GM18870 (cell line): ENCODE measurements around the gene LTB.
"Not testable (repeated sequence)": the region's sequence is repeated elsewhere in the genome, so short reads cannot be mapped to it uniquely, and the experiment has no call there.

Experiments
- ATAC-seq: cut with Tn5 transposase; IDR thresholded peaks from one replicate; pipeline ENCODE4 v1.9.1; 2021; ENCODE audit warnings: moderate library complexity; ENCODE audit not compliant: unreplicated experiment

LTB gene

GRCh38 chr6:31556307-31556706 lies 25.9 kb downstream of the LTB start:
- no peak for ATAC-seq

GRCh38 chr6:31551371-31551770 lies 30.9 kb downstream of the LTB start:
- ATAC-seq: not testable (repeated sequence)

GRCh38 chr6:31548544-31548873 lies 33.7 kb downstream of the LTB start:
- ATAC-seq: no peak

DNA sequence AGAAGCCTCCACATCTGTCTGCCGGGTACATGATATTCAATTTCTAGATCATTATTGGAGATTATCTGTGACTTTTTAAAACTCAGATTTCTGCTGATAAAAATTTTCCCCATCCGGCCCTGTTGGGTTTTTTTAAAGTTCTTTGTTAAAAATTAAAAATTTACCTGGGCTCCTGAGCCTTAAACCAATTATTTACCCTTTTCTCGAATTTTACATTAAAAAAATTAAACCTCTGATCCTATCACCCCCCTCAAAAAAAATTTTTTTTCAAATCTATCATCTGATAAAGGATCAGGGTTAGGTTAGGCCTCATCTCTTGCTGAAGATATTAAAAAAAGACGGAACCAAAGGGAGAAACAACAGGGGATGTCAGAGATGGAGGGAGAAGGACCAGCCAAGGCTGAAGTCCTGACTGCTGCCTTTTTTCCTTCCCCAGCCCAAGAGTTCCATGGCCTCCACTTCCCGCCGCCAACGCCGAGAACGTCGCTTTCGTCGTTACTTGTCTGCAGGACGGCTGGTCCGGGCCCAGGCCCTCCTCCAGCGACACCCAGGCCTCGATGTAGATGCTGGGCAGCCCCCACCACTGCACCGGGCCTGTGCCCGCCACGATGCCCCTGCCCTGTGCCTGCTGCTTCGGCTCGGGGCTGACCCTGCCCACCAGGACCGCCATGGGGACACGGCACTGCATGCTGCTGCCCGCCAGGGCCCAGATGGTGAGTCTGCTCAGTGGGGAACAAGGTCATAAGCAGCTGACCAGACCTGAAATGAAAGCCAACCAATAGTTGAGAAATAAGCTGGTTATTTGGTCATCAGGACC lies 34.3 kb downstream of the LTB start:
- no peak for ATAC-seq

DNA sequence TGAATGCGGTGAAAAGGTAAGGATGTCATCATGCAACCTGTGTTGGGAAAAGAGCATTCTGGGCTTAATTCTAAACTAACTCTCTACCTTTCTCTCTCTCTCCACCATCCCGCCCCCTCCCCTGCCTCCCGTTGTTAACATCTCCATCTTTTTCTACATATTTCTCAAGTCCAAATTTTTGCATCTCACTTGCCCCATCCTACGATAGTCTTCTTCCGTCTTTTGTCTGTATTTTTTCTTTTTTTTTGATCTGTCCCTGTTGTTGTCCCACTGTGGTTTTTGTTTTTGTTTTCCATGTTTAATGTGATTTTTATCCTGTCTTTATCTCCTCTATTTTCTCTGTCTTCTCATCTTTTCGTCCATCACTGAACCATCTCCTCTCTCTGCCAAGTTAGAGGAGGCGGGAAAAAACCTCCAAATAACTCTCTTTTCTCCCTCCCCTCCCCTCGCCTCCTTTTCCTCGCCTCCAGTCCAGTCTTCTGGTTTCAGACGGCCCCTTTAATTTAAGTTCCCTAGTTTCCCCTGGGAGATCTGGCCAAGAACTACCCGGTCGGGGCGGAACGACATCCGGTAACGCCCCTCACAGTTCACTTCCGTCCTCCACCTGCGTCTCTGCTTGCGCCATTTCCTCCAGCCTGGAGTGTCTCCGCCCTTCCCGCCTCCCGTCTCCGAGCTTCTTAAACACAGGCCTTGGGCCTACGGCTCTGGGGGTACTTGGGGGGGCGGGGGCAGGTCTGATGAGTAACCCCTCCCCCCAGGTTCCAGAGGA lies 35.1 kb downstream of the LTB start, which contains the start of gene NFKBIL1:
Gene NFKBIL1 (plus strand): TSS at position 651 of the 769 bp plus-strand sequence. CDS start 87 bp downstream, at position 738.
- ATAC-seq: no peak

- peak; percentile 42 for ATAC-seq
Observed at GRCh38 chr6:31546339-31546957, 35.8 kb downstream of the LTB start, which contains the start of gene ATP6V1G2. TSS of gene ATP6V1G2 (minus strand) at chr6:31546608. CDS start at chr6:31546559, 49 bp downstream.

- no peak for ATAC-seq
Observed at GRCh38 chr6:31545291-31545690, 36.9 kb downstream of the LTB start.

- no peak for ATAC-seq
Observed at GRCh38 chr6:31544676-31545075, 37.5 kb downstream of the LTB start.

- no peak for ATAC-seq
Observed at GRCh38 chr6:31543639-31544038, 38.6 kb downstream of the LTB start.

- ATAC-seq: peak; percentile 50
Observed at GRCh38 chr6:31541658-31542521, 40.3 kb downstream of the LTB start, which contains the start of gene DDX39B. TSS of gene DDX39B (minus strand) at chr6:31542003. CDS start at chr6:31540532, 1,471 bp downstream.

GRCh38 chr6:31541059-31541657 lies 41.1 kb downstream of the LTB start:
- ATAC-seq: no peak

DNA sequence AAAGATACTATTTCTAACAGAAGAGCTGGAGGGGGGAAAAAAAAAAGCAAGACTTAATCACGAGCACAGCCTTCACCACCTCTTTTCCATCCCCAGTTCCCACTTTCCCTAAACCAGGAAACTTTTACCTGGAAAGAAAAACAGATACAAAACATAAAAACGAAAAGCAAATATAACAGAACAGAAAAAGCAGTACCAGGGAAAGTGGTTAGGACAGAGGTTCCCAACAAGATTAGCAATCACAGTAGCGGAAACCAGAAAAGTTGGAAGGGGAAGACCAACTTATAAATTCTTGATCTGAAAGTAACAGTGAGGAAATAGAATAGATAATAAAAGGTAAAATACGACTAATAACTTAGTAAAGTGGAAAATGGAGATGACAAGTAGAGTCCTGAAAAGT lies 41.6 kb downstream of the LTB start:
- ATAC-seq: no peak

- ATAC-seq: no peak
Observed at GRCh38 chr6:31538805-31539400, 43.3 kb downstream of the LTB start.

DNA sequence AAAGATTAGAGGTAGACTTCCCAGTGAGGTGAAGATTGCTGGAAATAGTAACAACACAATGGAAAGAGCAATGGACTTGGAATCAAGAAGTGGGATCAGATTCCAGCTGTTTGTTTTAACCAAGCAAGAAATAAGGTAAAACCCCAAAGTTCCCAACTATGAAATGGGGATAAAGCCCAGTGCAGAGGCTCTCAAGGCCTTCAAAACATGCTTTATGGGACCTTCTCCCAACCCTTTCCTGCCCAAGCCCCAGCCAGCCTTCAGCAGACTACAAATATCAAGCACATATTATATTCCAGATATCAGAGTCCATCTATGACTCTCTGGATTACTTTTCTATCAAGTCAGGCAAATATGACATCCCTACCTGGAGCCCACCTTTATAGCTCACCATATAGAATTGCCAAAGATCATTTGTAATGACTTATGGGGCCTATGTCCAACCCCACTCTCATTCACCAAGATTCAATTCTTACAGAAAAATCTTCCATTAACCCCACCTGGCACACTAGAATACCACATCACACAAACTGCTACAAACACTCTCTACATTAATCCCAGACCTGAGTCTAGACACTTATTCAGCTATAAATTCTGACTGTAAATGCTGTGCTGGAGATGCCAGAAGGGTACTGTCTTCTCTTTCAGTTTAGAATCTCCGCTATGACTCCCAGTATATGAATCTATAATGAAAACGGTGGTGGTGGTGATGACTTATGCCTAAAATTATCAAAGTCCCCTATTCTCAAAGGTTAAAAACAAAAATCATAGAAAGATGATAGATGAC lies 46.5 kb downstream of the LTB start:
- no peak for ATAC-seq

- no peak for ATAC-seq
Observed at GRCh38 chr6:31534521-31535040, 47.6 kb downstream of the LTB start.

DNA sequence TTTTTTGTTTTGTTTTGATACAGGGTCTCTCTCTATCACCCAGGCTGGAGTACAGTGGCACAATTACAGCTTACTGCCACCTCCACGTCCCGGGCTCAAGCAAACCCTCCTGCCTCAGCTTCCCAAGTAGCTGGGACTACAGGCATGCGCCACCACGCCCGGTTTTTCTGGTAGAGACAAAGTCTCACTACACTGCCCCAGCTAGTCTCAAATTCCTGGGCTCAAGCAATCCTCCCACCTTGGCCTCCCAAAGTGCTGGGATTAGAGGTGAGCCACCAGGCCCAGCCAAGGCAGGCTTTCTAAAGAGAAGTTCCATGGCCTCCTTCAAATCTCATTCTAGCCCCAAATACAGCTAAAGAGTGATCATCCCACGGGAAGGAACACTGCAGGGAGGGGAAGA lies 48.2 kb downstream of the LTB start:
- ATAC-seq: no peak

DNA sequence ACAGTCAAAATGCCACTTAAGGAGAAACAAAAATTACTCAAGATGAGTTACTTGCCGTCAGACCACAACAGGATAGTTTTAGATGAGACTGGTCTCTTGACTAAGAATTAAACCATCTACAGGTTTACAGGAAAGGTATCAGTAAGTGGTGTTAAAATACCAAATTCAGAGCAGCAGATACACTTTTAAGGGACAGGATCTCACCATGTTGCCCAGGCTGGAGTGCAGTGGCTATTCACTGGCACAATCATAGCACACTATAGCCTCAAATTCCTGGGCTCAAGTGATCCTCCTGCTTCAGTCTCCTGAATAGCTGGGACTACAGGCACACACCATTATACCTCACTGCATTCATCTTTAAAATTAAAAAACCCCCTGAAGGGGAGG lies 48.8 kb downstream of the LTB start:
- ATAC-seq: no peak

DNA sequence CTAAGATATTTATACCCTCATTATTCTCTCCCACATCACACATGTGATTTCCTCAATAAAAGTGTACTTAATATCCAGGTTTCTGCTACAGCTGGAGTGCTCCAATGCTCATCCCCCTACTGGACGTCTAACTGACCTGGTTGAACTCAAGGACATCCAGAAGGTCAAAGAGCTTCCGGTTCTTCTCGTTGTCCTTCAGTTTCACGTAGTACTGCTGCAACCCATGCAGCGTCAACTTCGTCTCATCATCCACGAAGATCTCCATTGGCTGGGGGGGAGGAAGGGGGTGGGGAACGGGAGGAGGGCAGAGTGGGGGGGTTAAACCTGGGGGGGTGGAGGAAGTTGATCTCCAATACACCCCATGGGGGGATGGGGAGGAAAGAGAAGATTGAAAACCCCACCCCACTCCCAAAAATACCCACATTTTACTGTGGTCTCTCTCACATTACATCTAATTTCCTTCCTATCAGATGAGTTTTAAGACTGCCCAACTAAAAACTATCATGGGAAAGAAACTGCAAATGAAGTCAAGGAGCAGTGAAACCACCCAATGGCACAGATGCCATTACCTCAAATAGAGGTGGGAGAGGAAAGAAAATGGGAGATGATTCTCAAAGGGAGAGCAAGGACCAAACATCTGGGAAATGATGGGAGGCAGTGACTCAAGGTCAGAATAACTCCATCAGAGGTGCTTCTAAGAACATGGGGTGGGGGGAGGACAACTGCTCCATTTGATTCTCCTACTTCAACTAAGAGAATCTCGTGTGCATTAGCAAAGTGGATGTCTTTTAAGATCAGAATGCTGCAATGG lies 49.4 kb downstream of the LTB start:
- no peak for ATAC-seq
